Measurements from ENCODE around the gene CDKN1C. TPM values are rescaled to one million over a fixed set of nuclear protein-coding genes. Genes with fewer than 3 reads are reported as not detected.

CDKN1C gene
- total RNA-seq, 1 experiment from 2014 or later: 12.9 TPM

DNA sequence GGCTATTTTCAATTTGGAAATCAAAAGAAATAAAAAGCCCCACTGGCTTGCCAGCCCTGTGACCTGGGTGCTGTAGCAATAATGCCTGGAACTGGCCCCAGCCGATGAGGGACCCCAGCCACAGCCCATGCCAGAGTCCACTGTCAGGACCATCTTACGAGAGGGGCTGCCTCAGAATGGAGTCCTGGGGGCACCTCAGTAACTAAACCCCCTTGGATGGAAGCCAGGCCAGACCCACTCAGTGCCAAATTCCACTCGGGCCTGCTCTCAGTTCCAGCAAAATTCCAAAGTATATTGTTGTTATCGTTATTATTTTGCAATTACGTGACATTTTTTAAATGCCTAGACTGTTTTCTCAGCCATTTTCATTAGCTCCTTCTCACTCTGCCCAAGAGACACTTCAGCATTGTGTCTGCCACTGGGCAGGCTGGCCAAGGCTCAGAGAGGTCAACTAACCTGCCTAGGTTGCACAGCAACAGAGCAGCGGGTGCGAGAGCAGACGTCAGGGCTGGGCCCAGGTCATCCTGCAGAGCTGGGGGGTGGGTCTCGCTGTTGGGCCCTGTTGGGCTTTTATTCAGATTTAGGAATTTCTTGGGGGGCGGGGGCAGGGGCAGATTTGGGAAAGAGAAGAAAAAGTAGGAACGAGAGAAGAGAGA, 19.5 kb downstream of the CDKN1C start:
- Histone ChIP-seq H3K4me1 (ENCODE audit: insufficient read depth, low read length) (peaks cover 1% of the 10 kb centered on the region), H2AFZ (ENCODE audit: low read length) (no peak overlapping the region), H3K4me3 (ENCODE audit: low read length) (no peak overlapping the region), H3K9ac (ENCODE audit: low read length) (no peak overlapping the region), H3K9me2 (replicated peaks; ENCODE audit: low read length) (no peaks in the 10 kb centered on the region), H3K27ac (ENCODE audit: low read length) (no peak overlapping the region), H3K36me3 (ENCODE audit: low read depth, low read length) (no peaks in the 10 kb centered on the region), H3K27me3 (ENCODE audit: low read length) (no peaks in the 10 kb centered on the region), H3K79me2 (ENCODE audit: low read length) (no peaks in the 10 kb centered on the region), H4K20me1 (ENCODE audit: low read length) (no peaks in the 10 kb centered on the region), H3F3A (ENCODE audit: low read length, unreplicated experiment) (no peaks in the 10 kb centered on the region), H3K9me3 (ENCODE audit: low read length) (no peaks in the 10 kb centered on the region), H3K4me2 (ENCODE audit: low read length) (no peak overlapping the region)
- TF ChIP-seq, protein P1, sequence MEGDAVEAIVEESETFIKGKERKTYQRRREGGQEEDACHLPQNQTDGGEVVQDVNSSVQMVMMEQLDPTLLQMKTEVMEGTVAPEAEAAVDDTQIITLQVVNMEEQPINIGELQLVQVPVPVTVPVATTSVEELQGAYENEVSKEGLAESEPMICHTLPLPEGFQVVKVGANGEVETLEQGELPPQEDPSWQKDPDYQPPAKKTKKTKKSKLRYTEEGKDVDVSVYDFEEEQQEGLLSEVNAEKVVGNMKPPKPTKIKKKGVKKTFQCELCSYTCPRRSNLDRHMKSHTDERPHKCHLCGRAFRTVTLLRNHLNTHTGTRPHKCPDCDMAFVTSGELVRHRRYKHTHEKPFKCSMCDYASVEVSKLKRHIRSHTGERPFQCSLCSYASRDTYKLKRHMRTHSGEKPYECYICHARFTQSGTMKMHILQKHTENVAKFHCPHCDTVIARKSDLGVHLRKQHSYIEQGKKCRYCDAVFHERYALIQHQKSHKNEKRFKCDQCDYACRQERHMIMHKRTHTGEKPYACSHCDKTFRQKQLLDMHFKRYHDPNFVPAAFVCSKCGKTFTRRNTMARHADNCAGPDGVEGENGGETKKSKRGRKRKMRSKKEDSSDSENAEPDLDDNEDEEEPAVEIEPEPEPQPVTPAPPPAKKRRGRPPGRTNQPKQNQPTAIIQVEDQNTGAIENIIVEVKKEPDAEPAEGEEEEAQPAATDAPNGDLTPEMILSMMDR (conservative IDR thresholded peaks at IDR 0.05; ENCODE audit: low read depth, low read length): no peak
- TF ChIP-seq EZH2phosphoT487 (IDR thresholded peaks at IDR 0.05; ENCODE audit: borderline replicate concordance, low read length) (no peak), EZH2 (IDR thresholded peaks at IDR 0.05; ENCODE audit: low read length, unreplicated experiment) (no peak)
- ATAC-seq (no peak), DNase-seq (no peak)
- intact Hi-C loops (cut with micrococcal nuclease): no loop called here
- CTCF ChIA-PET: no interaction called here
- POLR2A ChIA-PET (ENCODE audit: unreplicated experiment): no interaction called here
- no TSS peak for BruUV-seq (replicated peaks)

DNA sequence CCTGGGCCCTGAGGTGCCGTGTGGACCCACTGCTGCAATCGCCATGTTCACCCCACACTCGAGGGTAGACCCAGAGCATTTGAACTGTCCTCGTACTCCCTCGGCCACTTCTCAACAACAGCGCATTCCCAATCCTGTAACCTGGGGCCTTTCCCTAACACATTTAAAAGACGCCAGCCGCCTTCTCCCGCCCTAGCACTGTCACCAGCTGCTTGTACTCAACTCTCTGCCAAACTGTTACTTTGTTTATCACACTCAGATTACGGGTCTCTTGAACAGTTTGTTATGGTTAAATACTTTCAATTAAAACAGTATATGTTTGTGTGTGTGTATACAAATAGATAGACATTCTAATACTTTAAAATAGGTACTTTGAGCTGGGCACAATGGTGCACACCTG, 20.7 kb downstream of the CDKN1C start:
- no peaks in the 10 kb centered on the region for H3K9me3 ChIP-seq (ENCODE audit: low read length)
- CTCF ChIA-PET: no interaction called here
- H3K4me3 ChIP-seq (ENCODE audit: low read length): no peak overlapping the region
- H3K4me1 ChIP-seq (ENCODE audit: insufficient read depth, low read length): peaks cover 10% of the 10 kb centered on the region
- H3K27ac ChIP-seq (ENCODE audit: low read length): no peak overlapping the region
- TF ChIP-seq EZH2phosphoT487 (IDR thresholded peaks at IDR 0.05; ENCODE audit: borderline replicate concordance, low read length) (no peak), EZH2 (IDR thresholded peaks at IDR 0.05; ENCODE audit: low read length, unreplicated experiment) (no peak)
- TF ChIP-seq, protein P1 (conservative IDR thresholded peaks at IDR 0.05; ENCODE audit: low read depth, low read length): no peak
- no peak overlapping the region for H2AFZ ChIP-seq (ENCODE audit: low read length)
- H3K9me2 ChIP-seq (replicated peaks; ENCODE audit: low read length): no peaks in the 10 kb centered on the region
- H3K27me3 ChIP-seq (ENCODE audit: low read length): no peaks in the 10 kb centered on the region
- H3K36me3 ChIP-seq (ENCODE audit: low read depth, low read length): no peaks in the 10 kb centered on the region
- H3K4me2 ChIP-seq (ENCODE audit: low read length): no peak overlapping the region
- no peak for DNase-seq
- H4K20me1 ChIP-seq (ENCODE audit: low read length): no peaks in the 10 kb centered on the region
- no peak overlapping the region for H3K9ac ChIP-seq (ENCODE audit: low read length)
- intact Hi-C loops (cut with micrococcal nuclease): no loop called here
- POLR2A ChIA-PET (ENCODE audit: unreplicated experiment): no interaction called here
- no TSS peak for BruUV-seq (replicated peaks)
- ATAC-seq: no peak
- H3F3A ChIP-seq (ENCODE audit: low read length, unreplicated experiment): no peaks in the 10 kb centered on the region
- no peaks in the 10 kb centered on the region for H3K79me2 ChIP-seq (ENCODE audit: low read length)

DNA sequence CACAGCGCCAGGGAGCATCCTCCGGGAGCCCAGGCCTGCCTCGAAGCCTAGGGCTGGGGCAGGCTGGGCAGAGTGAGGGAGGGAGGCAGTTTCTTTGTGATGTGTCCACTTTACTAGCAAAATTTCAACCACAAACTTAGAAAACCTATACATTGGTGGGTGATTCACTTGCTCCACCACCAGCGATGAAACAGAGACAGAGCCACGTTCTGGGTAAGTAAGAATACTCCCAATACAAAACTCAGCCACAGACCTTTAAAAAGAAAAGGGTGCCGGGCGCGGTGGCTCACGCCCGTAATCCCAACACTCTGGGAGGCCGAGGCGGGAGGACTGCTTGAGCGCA, 22.3 kb downstream of the CDKN1C start:
- ATAC-seq (peak; percentile 35), DNase-seq (peak; percentile 12)
- Histone ChIP-seq H3K9me3 (ENCODE audit: low read length) (no peaks in the 10 kb centered on the region), H3K9ac (ENCODE audit: low read length) (no peak overlapping the region), H3K27me3 (ENCODE audit: low read length) (no peaks in the 10 kb centered on the region), H3K4me1 (ENCODE audit: insufficient read depth, low read length) (peaks cover 10% of the 10 kb centered on the region), H3K27ac (ENCODE audit: low read length) (no peak overlapping the region), H3F3A (ENCODE audit: low read length, unreplicated experiment) (no peaks in the 10 kb centered on the region), H2AFZ (ENCODE audit: low read length) (no peak overlapping the region), H3K9me2 (replicated peaks; ENCODE audit: low read length) (no peaks in the 10 kb centered on the region), H3K36me3 (ENCODE audit: low read depth, low read length) (no peaks in the 10 kb centered on the region), H3K79me2 (ENCODE audit: low read length) (no peaks in the 10 kb centered on the region), H3K4me2 (ENCODE audit: low read length) (no peak overlapping the region), H4K20me1 (ENCODE audit: low read length) (no peaks in the 10 kb centered on the region), H3K4me3 (ENCODE audit: low read length) (no peak overlapping the region)
- ChIA-PET POLR2A (ENCODE audit: unreplicated experiment) (no interaction called here), CTCF (no interaction called here)
- BruUV-seq (replicated peaks): no TSS peak
- intact Hi-C loops (cut with micrococcal nuclease): no loop called here
- TF ChIP-seq, protein P1 (conservative IDR thresholded peaks at IDR 0.05; ENCODE audit: low read depth, low read length): no peak
- TF ChIP-seq EZH2 (IDR thresholded peaks at IDR 0.05; ENCODE audit: low read length, unreplicated experiment): no peak
- TF ChIP-seq EZH2phosphoT487 (IDR thresholded peaks at IDR 0.05; ENCODE audit: borderline replicate concordance, low read length): no peak
